Ishikawa (cell line): ENCODE data around the gene ZMYND10.

Source experiments
- CEBPB ChIP-seq: IDR thresholded peaks from 2 replicates; pipeline ENCODE4 v1.6.1; 2012
- CREB1 ChIP-seq: IDR thresholded peaks from 2 replicates; pipeline ENCODE4 v1.6.1; 2012; ENCODE audit warnings: low read depth
- EGR1 ChIP-seq: IDR thresholded peaks from 2 replicates; pipeline ENCODE4 v1.6.1; 2012
- EP300 ChIP-seq: IDR thresholded peaks from 2 replicates; pipeline ENCODE4 v1.6.1; 2012; ENCODE audit warnings: borderline replicate concordance
- FOXM1 ChIP-seq: IDR thresholded peaks from 2 replicates; pipeline ENCODE4 v1.6.1; 2012; ENCODE audit warnings: low read depth, borderline replicate concordance
- NFIC ChIP-seq: IDR thresholded peaks from 2 replicates; pipeline ENCODE4 v1.6.1; 2012
- RAD21 ChIP-seq: IDR thresholded peaks from 2 replicates; pipeline ENCODE4 v1.6.1; 2012; ENCODE audit warnings: low read depth
- REST ChIP-seq: IDR thresholded peaks from 2 replicates; pipeline ENCODE4 v1.6.1; 2012; ENCODE audit warnings: low read depth, mild to moderate bottlenecking
- TAF1 ChIP-seq: IDR thresholded peaks from 2 replicates; pipeline ENCODE4 v1.6.1; 2012; ENCODE audit warnings: low read depth, mild to moderate bottlenecking
- TCF12 ChIP-seq: IDR thresholded peaks from 2 replicates; pipeline ENCODE4 v1.6.1; 2012; ENCODE audit warnings: low read depth
- TEAD4 ChIP-seq: IDR thresholded peaks from 2 replicates; pipeline ENCODE4 v1.6.1; 2012
- USF1 ChIP-seq: IDR thresholded peaks from 2 replicates; pipeline ENCODE4 v1.6.1; 2012
- YY1 ChIP-seq: IDR thresholded peaks from 2 replicates; pipeline ENCODE4 v1.6.1; 2012; ENCODE audit warnings: low read depth
- ZBTB7A ChIP-seq: IDR thresholded peaks from 2 replicates; pipeline ENCODE4 v1.6.1; 2012; ENCODE audit warnings: low read depth
- TF ChIP-seq, protein P1 (sequence below): IDR thresholded peaks from 2 replicates; pipeline ENCODE4 v1.6.1; 2012

The ZMYND10 gene

GRCh38 chr3:50318163-50318562 lies 27.4 kb downstream of the ZMYND10 start:
- TF ChIP-seq CREB1 (no peak), ZBTB7A (no peak), TCF12 (no peak), EGR1 (no peak), REST (no peak), FOXM1 (no peak), NFIC (no peak), RAD21 (no peak), CEBPB (no peak), USF1 (no peak), TAF1 (no peak), TEAD4 (no peak), YY1 (no peak), EP300 (no peak)
- TF ChIP-seq, protein P1, sequence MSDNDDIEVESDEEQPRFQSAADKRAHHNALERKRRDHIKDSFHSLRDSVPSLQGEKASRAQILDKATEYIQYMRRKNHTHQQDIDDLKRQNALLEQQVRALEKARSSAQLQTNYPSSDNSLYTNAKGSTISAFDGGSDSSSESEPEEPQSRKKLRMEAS: no peak

DNA sequence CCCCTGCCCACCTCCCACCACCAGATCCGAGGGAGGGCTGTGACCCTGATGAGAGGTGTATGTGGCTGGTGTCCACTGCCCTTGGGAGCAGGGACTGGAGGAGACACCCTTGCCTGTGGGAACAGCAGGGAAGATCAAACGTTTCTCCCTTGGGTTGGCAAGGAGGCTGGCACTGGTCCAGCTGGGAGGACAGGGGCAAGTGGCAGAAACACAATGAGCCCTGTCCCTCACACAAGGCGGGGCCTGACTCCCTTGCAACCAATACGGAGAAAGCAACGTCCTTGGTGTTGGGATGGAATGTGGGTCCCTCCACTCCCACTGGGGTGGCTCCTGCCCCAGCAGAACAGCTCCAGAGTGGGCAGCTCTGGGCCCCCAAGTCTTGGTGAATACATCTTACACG lies 28.2 kb downstream of the ZMYND10 start:
- no peak for TF ChIP-seq FOXM1
- TF ChIP-seq USF1: no peak
- TF ChIP-seq CEBPB: no peak
- peak; percentile 81 for TF ChIP-seq NFIC
- TF ChIP-seq EP300: no peak
- no peak; the same call in 1 of the 2 replicates for TF ChIP-seq TEAD4
- TF ChIP-seq RAD21: no peak
- TF ChIP-seq ZBTB7A: no peak

- TF ChIP-seq CREB1 (no peak), EP300 (no peak; the same call in none of the 2 replicates), TAF1 (peak; percentile 60), CEBPB (no peak), YY1 (peak; percentile 55), EGR1 (no peak), USF1 (no peak; the same call in 1 of the 2 replicates), RAD21 (peak; percentile 14; the same call in 1 of the 2 replicates), NFIC (no peak; the same call in 1 of the 2 replicates), TCF12 (peak; percentile 88), ZBTB7A (0 out of 2 replicates have a peak, but pooled peaks have one; percentile 32), FOXM1 (peak; percentile 64; the same call in 1 of the 2 replicates), TEAD4 (peak; percentile 27; the same call in 1 of the 2 replicates), REST (no peak)
- TF ChIP-seq, protein P1: peak; percentile 69
Measured at GRCh38 chr3:50316657-50317242, 28.8 kb downstream of the ZMYND10 start.

GRCh38 chr3:50314816-50315215 lies 30.7 kb downstream of the ZMYND10 start:
- no peak for TF ChIP-seq YY1
- TF ChIP-seq FOXM1: no peak
- no peak for TF ChIP-seq EP300
- TF ChIP-seq EGR1: no peak
- TF ChIP-seq CREB1: no peak
- TF ChIP-seq USF1: no peak
- TF ChIP-seq ZBTB7A: no peak
- no peak for TF ChIP-seq TCF12

GRCh38 chr3:50314342-50314741 lies 31.2 kb downstream of the ZMYND10 start:
- no peak for TF ChIP-seq CEBPB
